DND-41 (cell line): ENCODE data around the gene TBCE.

Experiments used
- EZH2 ChIP-seq: IDR thresholded peaks from 3 replicates; pipeline ENCODE4 v1.6.1; 2012; ENCODE audit warnings: borderline replicate concordance, low read depth, mild to moderate bottlenecking, moderate library complexity, low read length, inconsistent platforms; ENCODE audit not compliant: severe bottlenecking
- TF ChIP-seq, protein P1 (sequence below): IDR thresholded peaks from 2 replicates; pipeline ENCODE4 v1.5.1; 2012; ENCODE audit warnings: borderline replicate concordance, low read length, moderate library complexity, mild to moderate bottlenecking; ENCODE audit not compliant: poor library complexity, severe bottlenecking; ENCODE audit errors: extremely low read depth

DNA sequence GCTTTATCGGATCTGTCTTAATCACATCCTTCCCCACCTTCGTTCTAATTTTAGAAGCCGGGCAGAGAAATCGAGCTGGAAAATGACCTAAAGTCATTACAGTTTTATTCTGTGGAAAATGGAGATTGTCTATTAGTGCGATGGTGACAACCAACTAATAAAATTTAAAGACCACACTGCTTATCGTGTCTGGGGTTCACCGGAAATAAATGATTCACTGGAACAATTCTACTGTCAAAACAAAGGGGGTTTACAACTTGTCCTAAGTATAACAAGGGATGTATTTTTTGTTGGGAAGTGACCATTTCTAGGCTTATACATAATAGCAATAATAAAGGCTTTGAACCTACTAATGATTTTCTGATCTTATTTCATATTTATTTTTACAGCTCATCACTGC, 81.4 kb downstream of the TBCE start:
- TF ChIP-seq, protein P1, sequence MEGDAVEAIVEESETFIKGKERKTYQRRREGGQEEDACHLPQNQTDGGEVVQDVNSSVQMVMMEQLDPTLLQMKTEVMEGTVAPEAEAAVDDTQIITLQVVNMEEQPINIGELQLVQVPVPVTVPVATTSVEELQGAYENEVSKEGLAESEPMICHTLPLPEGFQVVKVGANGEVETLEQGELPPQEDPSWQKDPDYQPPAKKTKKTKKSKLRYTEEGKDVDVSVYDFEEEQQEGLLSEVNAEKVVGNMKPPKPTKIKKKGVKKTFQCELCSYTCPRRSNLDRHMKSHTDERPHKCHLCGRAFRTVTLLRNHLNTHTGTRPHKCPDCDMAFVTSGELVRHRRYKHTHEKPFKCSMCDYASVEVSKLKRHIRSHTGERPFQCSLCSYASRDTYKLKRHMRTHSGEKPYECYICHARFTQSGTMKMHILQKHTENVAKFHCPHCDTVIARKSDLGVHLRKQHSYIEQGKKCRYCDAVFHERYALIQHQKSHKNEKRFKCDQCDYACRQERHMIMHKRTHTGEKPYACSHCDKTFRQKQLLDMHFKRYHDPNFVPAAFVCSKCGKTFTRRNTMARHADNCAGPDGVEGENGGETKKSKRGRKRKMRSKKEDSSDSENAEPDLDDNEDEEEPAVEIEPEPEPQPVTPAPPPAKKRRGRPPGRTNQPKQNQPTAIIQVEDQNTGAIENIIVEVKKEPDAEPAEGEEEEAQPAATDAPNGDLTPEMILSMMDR, result no peak
- no peak for TF ChIP-seq EZH2
